ENCODE results near the gene HPCAL1.

Gene HPCAL1

GRCh38 chr2:10385501-10385900 lies 82.8 kb downstream of the HPCAL1 start:
- DNase-seq (ENCODE audit: low read depth in 1 of 2, low spot score in 1 of 2), result no peak

- no peak for DNase-seq (ENCODE audit: low read depth in 1 of 2, low spot score in 1 of 2)
These were observed 83.4 kb downstream of the HPCAL1 start for GRCh38 chr2:10385933-10386773.

DNA sequence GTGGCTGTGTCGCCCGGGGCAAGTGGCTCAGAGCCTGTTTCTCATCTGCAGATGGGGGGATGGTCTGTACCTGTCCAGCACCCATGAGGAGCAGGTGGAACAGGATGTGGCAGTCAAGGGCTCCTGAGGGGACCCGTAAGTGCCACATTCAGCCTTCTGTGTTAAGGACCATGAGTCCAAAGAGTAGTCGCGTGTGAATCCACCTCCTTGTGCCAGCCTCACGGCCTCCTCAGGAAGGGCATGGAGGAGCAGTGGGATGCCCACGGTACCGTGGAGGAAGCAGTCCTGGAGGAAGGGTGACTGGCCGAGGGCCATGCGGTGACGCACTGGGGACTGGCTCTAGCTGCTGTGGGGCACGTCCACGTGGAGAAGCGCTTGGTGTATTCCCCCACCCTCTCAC lies 84.3 kb downstream of the HPCAL1 start:
- no peak for DNase-seq (ENCODE audit: low read depth in 1 of 2, low spot score in 1 of 2)

DNA sequence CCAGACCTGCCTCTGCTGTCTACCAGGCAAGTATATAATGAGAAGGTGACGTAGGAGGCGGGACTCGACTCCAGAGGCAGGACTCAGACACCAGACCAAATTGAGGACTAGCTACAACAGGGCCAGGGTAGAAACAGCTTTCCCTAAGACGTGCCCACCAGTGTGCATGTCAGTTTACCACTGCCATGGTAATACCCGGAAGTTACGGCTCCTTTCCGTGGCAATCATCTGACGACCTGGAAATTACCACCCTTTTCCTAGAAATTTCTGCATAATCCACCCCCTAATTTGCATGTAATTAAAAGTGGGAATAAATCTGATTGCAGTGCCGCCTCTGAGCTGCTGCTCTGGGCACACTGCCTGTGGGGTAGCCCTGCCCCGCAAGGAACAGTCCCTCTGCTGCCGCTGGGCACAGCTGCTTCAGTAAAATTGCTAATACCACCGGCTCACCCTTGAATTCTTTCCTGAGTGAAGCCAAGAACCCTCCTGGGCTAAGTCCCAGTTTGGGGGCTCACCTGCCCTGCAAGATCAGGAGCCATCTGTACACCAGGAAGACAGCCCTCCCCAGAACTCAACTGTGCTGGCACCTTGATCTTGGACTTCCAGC lies 86.4 kb downstream of the HPCAL1 start:
- no peak for DNase-seq (ENCODE audit: low read depth in 1 of 2, low spot score in 1 of 2)

DNA sequence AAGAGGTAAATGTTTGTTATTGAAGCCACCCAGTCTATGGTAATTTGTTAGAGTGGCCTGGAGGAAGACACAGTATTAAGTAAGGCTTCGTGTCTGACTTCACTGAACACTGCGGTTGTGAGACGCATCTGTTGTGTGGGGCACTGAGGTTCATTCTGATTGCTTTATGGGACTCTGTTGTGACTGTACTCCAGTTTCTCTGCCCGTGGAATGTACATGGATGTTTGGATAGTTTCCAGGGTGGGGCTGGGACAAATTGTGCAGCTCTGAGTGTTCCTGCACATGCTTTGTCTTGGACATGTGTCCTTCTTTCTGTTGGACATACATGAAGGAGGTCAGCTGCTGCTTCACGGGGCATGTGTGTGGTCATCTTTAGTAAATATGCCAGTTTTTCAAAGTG lies 86.9 kb downstream of the HPCAL1 start:
- no peak for DNase-seq (ENCODE audit: low read depth in 1 of 2, low spot score in 1 of 2)

GRCh38 chr2:10390369-10390801 lies 87.7 kb downstream of the HPCAL1 start:
- DNase-seq (ENCODE audit: low read depth in 1 of 2, low spot score in 1 of 2), result no peak

GRCh38 chr2:10392100-10392499 lies 89.4 kb downstream of the HPCAL1 start:
- no peak for DNase-seq (ENCODE audit: low read depth in 1 of 2, low spot score in 1 of 2)

DNA sequence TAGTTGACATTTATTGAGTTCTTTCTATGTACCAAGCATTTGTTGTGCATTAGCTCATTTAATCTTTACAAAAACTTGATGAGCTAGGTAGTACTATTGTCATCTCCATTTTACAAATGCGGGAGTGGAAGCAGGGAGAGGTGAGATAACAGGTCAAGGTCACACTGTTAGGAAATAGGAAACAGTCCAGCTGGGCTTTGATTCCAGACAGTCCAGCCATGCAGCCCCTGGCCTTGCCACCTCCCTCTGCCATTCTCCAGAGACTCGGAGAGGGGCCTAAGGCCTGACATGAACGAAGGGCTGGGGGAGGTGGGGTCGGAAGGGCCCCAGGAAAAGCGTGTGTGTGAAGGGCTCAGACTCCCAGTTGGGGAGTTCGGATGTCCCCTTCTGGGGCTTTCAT lies 89.8 kb downstream of the HPCAL1 start:
- no peak for DNase-seq (ENCODE audit: low read depth in 1 of 2, low spot score in 1 of 2)

- no peak for DNase-seq (ENCODE audit: low read depth in 1 of 2, low spot score in 1 of 2)
These were observed 90.4 kb downstream of the HPCAL1 start for GRCh38 chr2:10392951-10393639.

DNA sequence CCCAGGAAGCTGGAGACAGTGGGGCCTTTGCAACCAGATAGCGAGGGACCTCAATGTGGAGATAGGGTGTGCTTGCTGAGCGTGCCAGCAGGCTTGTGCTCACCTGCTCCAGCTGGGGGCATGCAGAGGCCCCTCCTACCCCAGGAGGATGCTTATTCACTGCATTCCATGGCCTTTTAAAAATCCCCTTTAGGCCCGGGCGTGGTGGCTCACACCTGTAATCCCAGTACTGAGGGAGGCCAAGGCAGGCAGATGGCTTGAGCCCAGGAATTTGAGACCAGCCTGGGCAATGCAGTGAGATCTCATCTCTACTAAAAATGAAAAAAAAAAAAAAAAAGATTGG lies 90.9 kb downstream of the HPCAL1 start:
- DNase-seq (ENCODE audit: low read depth in 1 of 2, low spot score in 1 of 2), result no peak

GRCh38 chr2:10395893-10396292 lies 93.2 kb downstream of the HPCAL1 start:
- no peak for DNase-seq (ENCODE audit: low read depth in 1 of 2, low spot score in 1 of 2)

DNA sequence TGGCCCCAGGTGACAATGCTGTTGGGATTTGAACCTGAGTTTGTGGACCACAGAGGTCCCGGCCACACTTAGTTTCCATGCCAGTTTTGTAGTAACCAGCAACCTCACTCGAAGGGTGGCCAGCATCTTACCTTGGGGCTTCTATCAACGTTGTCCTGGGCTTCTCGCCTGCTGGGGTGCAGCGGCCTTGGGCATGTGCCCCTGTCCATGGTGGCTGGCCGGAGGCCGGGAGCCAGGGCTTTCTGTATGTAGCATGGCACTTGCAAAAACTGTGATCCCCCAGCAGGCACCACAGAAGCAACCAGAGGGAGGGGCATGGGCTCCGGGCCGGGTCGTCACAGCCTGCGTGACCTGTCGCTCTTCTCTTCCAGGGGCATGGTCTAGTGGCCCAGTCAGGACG lies 93.8 kb downstream of the HPCAL1 start:
- DNase-seq (ENCODE audit: low read depth in 1 of 2, low spot score in 1 of 2), result no peak

GRCh38 chr2:10397297-10397875 lies 94.7 kb downstream of the HPCAL1 start:
- no peak for DNase-seq (ENCODE audit: low read depth in 1 of 2, low spot score in 1 of 2)

- DNase-seq (ENCODE audit: low read depth in 1 of 2, low spot score in 1 of 2), result no peak
These were observed 95.2 kb downstream of the HPCAL1 start for GRCh38 chr2:10397878-10398277.

GRCh38 chr2:10398496-10398895 lies 95.8 kb downstream of the HPCAL1 start:
- no peak for DNase-seq (ENCODE audit: low read depth in 1 of 2, low spot score in 1 of 2)

GRCh38 chr2:10399358-10399757 lies 96.7 kb downstream of the HPCAL1 start:
- DNase-seq (ENCODE audit: low read depth in 1 of 2, low spot score in 1 of 2), result no peak

- no peak for DNase-seq (ENCODE audit: low read depth in 1 of 2, low spot score in 1 of 2)
These were observed 97.3 kb downstream of the HPCAL1 start for GRCh38 chr2:10400002-10400401.

- no peak for DNase-seq (ENCODE audit: low read depth in 1 of 2, low spot score in 1 of 2)
These were observed 97.9 kb downstream of the HPCAL1 start for GRCh38 chr2:10400568-10400977.

DNA sequence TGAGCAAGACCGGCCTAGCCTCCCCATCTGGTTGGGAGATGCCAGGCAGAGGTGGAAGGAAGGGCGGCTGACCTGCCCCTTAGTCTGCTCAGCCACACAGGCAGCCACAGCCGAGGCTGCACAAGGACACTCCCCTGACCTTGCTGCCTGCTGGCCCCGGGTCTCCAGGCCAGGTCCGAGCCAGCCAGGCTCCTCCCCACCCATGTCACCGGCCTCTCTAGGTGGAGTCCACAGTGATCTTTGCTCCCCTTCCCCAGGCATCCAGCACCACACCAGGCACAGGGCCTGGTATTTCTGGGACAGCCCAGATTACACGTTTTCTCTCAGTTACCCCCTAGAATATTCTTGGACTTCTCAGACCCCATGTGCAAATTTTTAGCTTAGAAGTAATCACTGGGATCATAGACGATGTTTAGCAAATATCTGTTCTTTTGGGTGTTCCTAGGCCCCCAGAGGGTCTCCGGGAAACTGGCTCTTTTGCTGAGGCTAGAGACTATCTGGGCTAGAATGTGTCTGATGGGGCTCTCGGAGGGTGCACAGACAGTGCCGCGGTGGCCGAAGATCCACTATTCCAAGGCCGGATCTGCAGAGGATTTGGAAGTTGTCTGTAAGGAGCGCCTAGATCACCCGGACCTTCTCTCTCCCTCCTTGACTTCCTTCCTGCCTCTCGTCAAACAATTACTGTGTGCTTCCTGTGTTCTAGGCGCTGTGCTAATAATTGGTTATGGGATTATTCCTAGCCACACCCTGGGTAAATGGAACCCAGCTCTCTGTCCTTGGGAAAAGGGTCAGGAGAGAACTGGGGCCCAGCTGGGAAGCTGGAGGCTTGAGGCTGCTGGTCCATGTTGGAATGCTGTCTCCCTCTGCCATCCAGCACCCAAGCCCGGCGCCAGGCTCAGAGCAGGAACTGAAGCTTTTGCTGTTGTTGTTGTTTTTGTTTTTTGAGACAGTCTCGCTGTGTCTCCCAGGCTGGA lies 98.6 kb downstream of the HPCAL1 start:
- no peak for DNase-seq (ENCODE audit: low read depth in 1 of 2, low spot score in 1 of 2)

GRCh38 chr2:10402062-10402585 lies 99.4 kb downstream of the HPCAL1 start:
- no peak for DNase-seq (ENCODE audit: low read depth in 1 of 2, low spot score in 1 of 2)
